KMS-11 (cell line): ENCODE data around the gene ULK4.
"Not testable (repeated sequence)": the region's sequence is repeated elsewhere in the genome, so short reads cannot be mapped to it uniquely, and the experiment has no call there.

Experiments used
- H2AFZ ChIP-seq: fragments of 200-600 bp; sonication (generic); 2 replicates; pipeline ENCODE4 v1.6.1; 2016; ENCODE audit warnings: antibody characterized with exemption, mixed run types, low read depth
- H3K27ac ChIP-seq: fragments of 200-600 bp; sonication (generic); 2 replicates; pipeline ENCODE4 v1.6.1; 2016; ENCODE audit warnings: mild to moderate bottlenecking, mixed run types
- H3K27me3 ChIP-seq: fragments of 200-600 bp; sonication (generic); 2 replicates; pipeline ENCODE4 v1.6.1; 2017; ENCODE audit warnings: mild to moderate bottlenecking, low read depth, mixed run types, moderate library complexity; ENCODE audit not compliant: insufficient read depth
- H3K36me3 ChIP-seq: fragments of 200-600 bp; sonication (generic); 2 replicates; pipeline ENCODE4 v1.6.1; 2017; ENCODE audit warnings: mild to moderate bottlenecking, mixed run types; ENCODE audit not compliant: insufficient read depth
- H3K4me1 ChIP-seq: fragments of 200-600 bp; sonication (generic); 2 replicates; pipeline ENCODE4 v1.6.1; 2016; ENCODE audit warnings: mild to moderate bottlenecking, low read depth, mixed run types; ENCODE audit not compliant: poor library complexity, severe bottlenecking
- H3K4me2 ChIP-seq: fragments of 200-600 bp; sonication (generic); 2 replicates; pipeline ENCODE4 v1.7.0; 2016; ENCODE audit warnings: mild to moderate bottlenecking, mixed run types
- H3K4me3 ChIP-seq: fragments of 200-600 bp; sonication (generic); IDR thresholded peaks from 2 replicates; pipeline ENCODE4 v1.6.1; 2017; ENCODE audit warnings: low read depth, low read length, mixed read lengths; ENCODE audit not compliant: insufficient read depth
- H3K79me2 ChIP-seq: fragments of 200-600 bp; sonication (generic); 2 replicates; pipeline ENCODE4 v1.6.1; 2016; ENCODE audit warnings: low read depth, mixed run types; ENCODE audit not compliant: insufficient read depth
- H3K9ac ChIP-seq: fragments of 200-600 bp; sonication (generic); 2 replicates; pipeline ENCODE4 v1.6.1; 2016; ENCODE audit warnings: mild to moderate bottlenecking, mixed run types
- H4K20me1 ChIP-seq: fragments of 200-600 bp; sonication (generic); 2 replicates; pipeline ENCODE4 v1.6.1; 2016; ENCODE audit warnings: mild to moderate bottlenecking, mixed run types; ENCODE audit not compliant: insufficient read depth
- CTCF ChIP-seq: fragments of 200-600 bp; sonication (generic); conservative IDR thresholded peaks from 2 replicates; pipeline ENCODE4 v1.6.1; 2017; ENCODE audit warnings: low read depth, mild to moderate bottlenecking, antibody characterized with exemption, low read length, moderate library complexity, mixed read lengths

The ULK4 gene

GRCh38 chr3:41846850-41847249 lies 115.1 kb downstream of the ULK4 start:
- H3K9ac ChIP-seq: no peak overlapping the region
- H3K27ac ChIP-seq: peak overlapping the region; percentile 55
- no peak for TF ChIP-seq CTCF

GRCh38 chr3:41845826-41846225 lies 116.1 kb downstream of the ULK4 start:
- Histone ChIP-seq H3K27me3 (no peaks in the 10 kb centered on the region), H3K27ac (no peak overlapping the region), H4K20me1 (no peaks in the 10 kb centered on the region), H3K79me2 (no peaks in the 10 kb centered on the region), H3K4me1 (peaks cover 45% of the 10 kb centered on the region), H2AFZ (no peak overlapping the region), H3K4me2 (no peak overlapping the region), H3K9ac (no peak overlapping the region), H3K36me3 (no peaks in the 10 kb centered on the region), H3K4me3 (no peak overlapping the region)
- TF ChIP-seq CTCF: no peak

More at GRCh38 chr3:41846850-41847249, 115.1 kb downstream of the ULK4 start:
- H3K27me3 ChIP-seq: no peaks in the 10 kb centered on the region
- peaks cover 49% of the 10 kb centered on the region for H3K4me1 ChIP-seq
- H4K20me1 ChIP-seq: no peaks in the 10 kb centered on the region
- no peak overlapping the region for H2AFZ ChIP-seq
- peak overlapping the region; percentile 68 for H3K4me2 ChIP-seq
- H3K36me3 ChIP-seq: no peaks in the 10 kb centered on the region
- no peaks in the 10 kb centered on the region for H3K79me2 ChIP-seq
- H3K4me3 ChIP-seq: no peak overlapping the region

GRCh38 chr3:41844256-41844655 lies 117.6 kb downstream of the ULK4 start:
- H3K4me2 ChIP-seq, H3K36me3 ChIP-seq, H3K9ac ChIP-seq, H4K20me1 ChIP-seq, H3K79me2 ChIP-seq, H3K27ac ChIP-seq, H3K4me3 ChIP-seq, H2AFZ ChIP-seq, H3K27me3 ChIP-seq: not testable (repeated sequence)
- H3K4me1 ChIP-seq: peaks cover 39% of the 10 kb centered on the region

GRCh38 chr3:41840936-41841668 lies 120.8 kb downstream of the ULK4 start:
- not testable (repeated sequence) for H3K4me1 ChIP-seq, H3K27ac ChIP-seq

GRCh38 chr3:41836360-41837134 lies 125.4 kb downstream of the ULK4 start:
- no peaks in the 10 kb centered on the region for H4K20me1 ChIP-seq
- no peak overlapping the region for H3K4me3 ChIP-seq
- H2AFZ ChIP-seq: no peak overlapping the region
- H3K27me3 ChIP-seq: no peaks in the 10 kb centered on the region
- H3K36me3 ChIP-seq: no peaks in the 10 kb centered on the region
- no peaks in the 10 kb centered on the region for H3K79me2 ChIP-seq
- H3K9ac ChIP-seq: no peak overlapping the region
- no peaks in the 10 kb centered on the region for H3K4me1 ChIP-seq
- H3K4me2 ChIP-seq: no peak overlapping the region
- no peak for TF ChIP-seq CTCF
- no peak overlapping the region for H3K27ac ChIP-seq

More at GRCh38 chr3:41840936-41841668, 120.8 kb downstream of the ULK4 start:
- H4K20me1 ChIP-seq, H3K27me3 ChIP-seq, H3K36me3 ChIP-seq, H3K4me2 ChIP-seq, H3K79me2 ChIP-seq, H3K4me3 ChIP-seq, H3K9ac ChIP-seq, H2AFZ ChIP-seq: not testable (repeated sequence)
